ENCODE data around the gene URGCP.
"Not testable (repeated sequence)": the region's sequence is repeated elsewhere in the genome, so short reads cannot be mapped to it uniquely, and the experiment has no call there.

DNA sequence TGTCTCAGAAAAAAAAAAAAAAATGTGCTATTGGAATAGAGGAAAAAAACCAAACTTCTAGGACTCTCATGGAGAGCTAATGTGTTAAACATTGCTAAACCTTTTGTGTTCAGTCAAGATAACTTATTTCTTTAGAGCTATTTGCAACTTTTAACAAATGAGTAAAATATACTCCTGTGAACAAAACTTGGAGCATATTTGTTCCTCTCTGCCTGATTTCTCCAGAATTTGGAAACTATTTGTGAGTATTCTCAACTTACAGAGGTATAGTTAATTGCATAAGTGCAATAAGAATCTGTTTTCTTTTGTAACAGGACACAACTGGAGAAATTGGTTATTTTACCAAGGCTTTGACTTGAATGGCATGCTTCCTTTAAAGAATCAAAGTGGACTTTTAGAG is 75.5 kb downstream of the URGCP start:
- not testable (repeated sequence) for TF ChIP-seq POLR2A (IDR thresholded peaks at IDR 0.05)
- TF ChIP-seq, protein P1, sequence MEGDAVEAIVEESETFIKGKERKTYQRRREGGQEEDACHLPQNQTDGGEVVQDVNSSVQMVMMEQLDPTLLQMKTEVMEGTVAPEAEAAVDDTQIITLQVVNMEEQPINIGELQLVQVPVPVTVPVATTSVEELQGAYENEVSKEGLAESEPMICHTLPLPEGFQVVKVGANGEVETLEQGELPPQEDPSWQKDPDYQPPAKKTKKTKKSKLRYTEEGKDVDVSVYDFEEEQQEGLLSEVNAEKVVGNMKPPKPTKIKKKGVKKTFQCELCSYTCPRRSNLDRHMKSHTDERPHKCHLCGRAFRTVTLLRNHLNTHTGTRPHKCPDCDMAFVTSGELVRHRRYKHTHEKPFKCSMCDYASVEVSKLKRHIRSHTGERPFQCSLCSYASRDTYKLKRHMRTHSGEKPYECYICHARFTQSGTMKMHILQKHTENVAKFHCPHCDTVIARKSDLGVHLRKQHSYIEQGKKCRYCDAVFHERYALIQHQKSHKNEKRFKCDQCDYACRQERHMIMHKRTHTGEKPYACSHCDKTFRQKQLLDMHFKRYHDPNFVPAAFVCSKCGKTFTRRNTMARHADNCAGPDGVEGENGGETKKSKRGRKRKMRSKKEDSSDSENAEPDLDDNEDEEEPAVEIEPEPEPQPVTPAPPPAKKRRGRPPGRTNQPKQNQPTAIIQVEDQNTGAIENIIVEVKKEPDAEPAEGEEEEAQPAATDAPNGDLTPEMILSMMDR (IDR thresholded peaks at IDR 0.05) = not testable (repeated sequence)
